ENCODE data around the gene SNX9. TPM values are rescaled to one million over a fixed set of nuclear protein-coding genes. Genes with fewer than 3 reads are reported as not detected.

SNX9 gene
- total and polyA plus RNA-seq, 2 of the 8 experiments (the other 6 are each of a cell fraction or from before 2014, with no cell fraction given) = 11.8 to 23.2 TPM

GRCh38 chr6:157976345-157977175, 153.5 kb downstream of the SNX9 start:
- WGBS, 2 experiments (ENCODE audit: extremely low coverage in 1 of 2, insufficient coverage in 1 of 2, insufficient read length in 1 of 2, insufficient replicate concordance in 2 of 2, low coverage in 1 of 2, low lambda C conversion rate in 2 of 2, missing lambda C conversion rate in 1 of 2) = 87% methylated on average over 21 of the region's 21 CpGs; no CpG with 5 or more reads in 1 of the 2 experiments
- TF ChIP-seq CREB1 (IDR thresholded peaks at IDR 0.05) (no peak), MAFK (IDR thresholded peaks at IDR 0.05; ENCODE audit: low read depth, low read length) (no peak), CHD2 (IDR thresholded peaks at IDR 0.05; ENCODE audit: low read length) (no peak), GTF2F1 (IDR thresholded peaks at IDR 0.05; ENCODE audit: borderline replicate concordance, low read depth, low read length) (no peak), ATF3 (IDR thresholded peaks at IDR 0.05; ENCODE audit: insufficient read depth, low read depth, low read length) (no peak), ASH2L (IDR thresholded peaks at IDR 0.05; ENCODE audit: low read length) (no peak), CBX8 (IDR thresholded peaks at IDR 0.05; ENCODE audit: borderline replicate concordance, low read depth, low read length) (no peak), CEBPB (IDR thresholded peaks at IDR 0.05; ENCODE audit: low read depth, low read length) (no peak), POU5F1 (IDR thresholded peaks at IDR 0.05; ENCODE audit: low read depth, low read length) (no peak), TEAD4 (IDR thresholded peaks at IDR 0.05; ENCODE audit: low read depth, low read length) (no peak), KDM1A (IDR thresholded peaks at IDR 0.05; ENCODE audit: borderline replicate concordance, low read length) (no peak), GABPA (IDR thresholded peaks at IDR 0.05; ENCODE audit: borderline replicate concordance, insufficient read depth, low read length) (no peak)

More at GRCh38 chr6:157976345-157977175, 153.5 kb downstream of the SNX9 start:
- Histone ChIP-seq H3K9me3 (ENCODE audit: insufficient read depth in 2 of 2, low read depth in 1 of 2, low read length in 1 of 2) (no peaks in the 10 kb centered on the region), H3K56ac (replicated peaks; ENCODE audit: insufficient read length, low read depth, low read length) (no peak overlapping the region), H2BK15ac (ENCODE audit: low read length) (peak overlapping the region; percentile 29; the same call in 1 of the 2 replicates), H2AFZ (ENCODE audit: low read length) (no peak overlapping the region), H3K79me1 (ENCODE audit: low read depth, low read length) (no peaks in the 10 kb centered on the region), H3K4me2 (ENCODE audit: insufficient read depth in 1 of 2, low read depth in 2 of 2, low read length in 2 of 2) (no peak overlapping the region), H4K20me1 (replicated peaks in 1 of 2; ENCODE audit: control insufficient read depth in 1 of 2, insufficient read depth in 2 of 2, low read length in 2 of 2) (no peaks in the 10 kb centered on the region), H2BK20ac (ENCODE audit: low read length) (no peak overlapping the region), H2AK5ac (ENCODE audit: low read depth, low read length) (no peak overlapping the region), H3K18ac (ENCODE audit: extremely low read depth, low read length) (no peak overlapping the region), H3K36me3 (ENCODE audit: control insufficient read depth in 2 of 4, insufficient read depth in 4 of 4, low read length in 3 of 4) (no peaks in the 10 kb centered on the region), H3K4me3 (ENCODE audit: extremely low read depth in 1 of 4, insufficient read depth in 2 of 4, low read depth in 3 of 4, low read length in 4 of 4) (no peak overlapping the region), H3K27me3 (replicated peaks in 1 of 4; ENCODE audit: control insufficient read depth in 3 of 4, extremely low read depth in 1 of 4, insufficient read depth in 3 of 4, low read length in 3 of 4) (peaks cover 0 to 14% (median 11%) of the 10 kb centered on the region in 4 experiments; a peak in 5 of 7 replicates), H2BK5ac (ENCODE audit: low read depth, low read length) (no peak overlapping the region), H2BK120ac (replicated peaks; ENCODE audit: low read depth, low read length) (no peak overlapping the region), H3K4me1 (replicated peaks in 1 of 4; ENCODE audit: control insufficient read depth in 3 of 4, insufficient read depth in 4 of 4, low read length in 3 of 4) (peaks cover 0 to 7% (median 2%) of the 10 kb centered on the region in 4 experiments; a peak in 3 of 7 replicates), H3K4ac (replicated peaks; ENCODE audit: insufficient read length, low read depth, low read length) (no peak overlapping the region), H3K14ac (ENCODE audit: insufficient read length) (no peak overlapping the region), H4K8ac (ENCODE audit: extremely low read depth, insufficient read depth, low read length) (no peak overlapping the region), H4K5ac (ENCODE audit: insufficient read length, low read depth, low read length) (no peak overlapping the region), H3K9ac (replicated peaks in 1 of 4; ENCODE audit: extremely low read depth in 1 of 4, low read depth in 3 of 4, low read length in 3 of 4) (no peak overlapping the region), H3K27ac (ENCODE audit: low read depth, low read length) (no peak overlapping the region), H3K23me2 (ENCODE audit: low read depth, low read length) (peaks cover 5% of the 10 kb centered on the region; the same call in 1 of the 2 replicates), H4K91ac (replicated peaks; ENCODE audit: insufficient read length, low read length) (no peak overlapping the region), H3K23ac (ENCODE audit: insufficient read length) (no peak overlapping the region), H2BK12ac (ENCODE audit: low read depth, low read length) (0 out of 2 replicates have a peak overlapping the region, but pooled peaks have one; percentile 12), H3K79me2 (ENCODE audit: control insufficient read depth in 1 of 2, insufficient read depth in 2 of 2, low read length in 2 of 2) (no peaks in the 10 kb centered on the region)
- FAIRE-seq = no peak
- ChIA-PET CTCF (ENCODE audit: partially characterized antibody) (interaction anchor here (0.6 to 1.6 kb wide), 7 partner anchors 11 to 103 kb away, joined by 3 to 5 read pairs (median 4); no protein-coding TSS in a partner anchor), POLR2A (ENCODE audit: partially characterized antibody) (interaction anchor here (0.9 to 1.5 kb wide), 3 partner anchors 9 to 72 kb away, joined by 3 to 5 read pairs (median 4); no protein-coding TSS in a partner anchor)
- no peak for DNase-seq (ENCODE audit: low read depth in 1 of 2, low spot score in 2 of 2)

Data from H1 (cell line).